VCaP (cell line): ENCODE results near the gene RIPK1.
"Not testable (repeated sequence)": the region's sequence is repeated elsewhere in the genome, so short reads cannot be mapped to it uniquely, and the experiment has no call there.

Source experiments
- H3K27ac ChIP-seq: fragments of 450-650 bp; 2 replicates; pipeline ENCODE4 v1.5.1; 2017
- TF ChIP-seq, protein P1 (sequence below): fragments of 450-650 bp; conservative IDR thresholded peaks from 2 replicates; pipeline ENCODE4 v1.5.1; 2017; ENCODE audit warnings: mild to moderate bottlenecking, moderate library complexity

Gene RIPK1

DNA sequence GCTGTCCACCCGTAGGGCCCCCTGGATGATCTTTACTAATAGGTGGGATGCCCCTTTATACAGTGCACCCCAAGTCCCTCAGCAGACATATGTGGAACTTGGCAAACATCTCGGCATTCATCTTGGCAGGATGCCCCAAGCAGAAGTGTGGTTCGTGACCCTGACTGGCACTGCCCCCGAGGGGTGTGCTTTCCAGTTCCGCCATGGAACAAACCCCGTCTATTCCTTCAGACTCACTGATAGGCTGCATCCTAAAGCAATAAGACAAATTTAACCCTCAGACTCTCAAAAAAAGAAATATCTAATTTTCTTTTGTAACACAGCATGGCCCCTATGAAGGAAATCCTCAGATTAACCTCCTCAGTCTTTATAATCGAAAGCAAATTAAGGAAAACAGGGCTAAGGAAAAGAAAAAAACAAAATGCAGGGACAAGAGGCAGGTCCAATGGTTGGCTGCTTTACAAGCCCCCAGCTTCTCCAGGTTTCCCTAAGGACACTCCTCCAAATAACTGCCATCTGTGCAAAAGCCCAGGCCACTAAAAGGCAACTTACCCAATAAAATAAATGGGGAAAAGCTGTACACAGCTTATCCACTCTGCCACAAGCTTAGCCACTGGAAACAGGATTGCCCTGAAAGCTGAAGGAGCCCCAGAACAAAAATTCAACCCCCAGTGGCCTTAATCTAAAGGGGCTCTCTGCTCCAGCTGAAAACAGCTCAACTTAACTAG lies 30.5 kb upstream of the RIPK1 start:
- TF ChIP-seq, protein P1, sequence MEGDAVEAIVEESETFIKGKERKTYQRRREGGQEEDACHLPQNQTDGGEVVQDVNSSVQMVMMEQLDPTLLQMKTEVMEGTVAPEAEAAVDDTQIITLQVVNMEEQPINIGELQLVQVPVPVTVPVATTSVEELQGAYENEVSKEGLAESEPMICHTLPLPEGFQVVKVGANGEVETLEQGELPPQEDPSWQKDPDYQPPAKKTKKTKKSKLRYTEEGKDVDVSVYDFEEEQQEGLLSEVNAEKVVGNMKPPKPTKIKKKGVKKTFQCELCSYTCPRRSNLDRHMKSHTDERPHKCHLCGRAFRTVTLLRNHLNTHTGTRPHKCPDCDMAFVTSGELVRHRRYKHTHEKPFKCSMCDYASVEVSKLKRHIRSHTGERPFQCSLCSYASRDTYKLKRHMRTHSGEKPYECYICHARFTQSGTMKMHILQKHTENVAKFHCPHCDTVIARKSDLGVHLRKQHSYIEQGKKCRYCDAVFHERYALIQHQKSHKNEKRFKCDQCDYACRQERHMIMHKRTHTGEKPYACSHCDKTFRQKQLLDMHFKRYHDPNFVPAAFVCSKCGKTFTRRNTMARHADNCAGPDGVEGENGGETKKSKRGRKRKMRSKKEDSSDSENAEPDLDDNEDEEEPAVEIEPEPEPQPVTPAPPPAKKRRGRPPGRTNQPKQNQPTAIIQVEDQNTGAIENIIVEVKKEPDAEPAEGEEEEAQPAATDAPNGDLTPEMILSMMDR: no peak

DNA sequence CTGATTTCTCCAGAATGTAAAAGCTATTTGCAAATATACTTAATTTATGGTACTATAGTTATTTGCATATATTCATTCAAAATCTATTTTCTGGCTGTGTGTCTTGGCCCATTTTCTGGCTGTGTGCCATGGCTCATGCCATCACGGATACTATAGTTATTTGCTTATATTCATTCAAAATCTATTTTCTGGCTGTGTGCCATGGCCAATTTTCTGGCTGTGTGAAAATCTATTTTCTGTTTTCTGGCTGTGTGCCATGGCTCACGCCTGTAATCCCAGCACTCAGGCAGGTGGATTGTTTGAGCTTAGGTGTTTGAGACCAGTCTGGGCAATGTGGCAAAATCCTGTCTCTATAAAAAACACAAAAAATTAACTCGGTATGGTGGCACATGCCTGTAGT lies 28.9 kb upstream of the RIPK1 start:
- TF ChIP-seq, protein P1: no peak
- H3K27ac ChIP-seq: no peak overlapping the region

More for the DNA sequence above, 30.5 kb upstream of the RIPK1 start:
- no peak overlapping the region for H3K27ac ChIP-seq

DNA sequence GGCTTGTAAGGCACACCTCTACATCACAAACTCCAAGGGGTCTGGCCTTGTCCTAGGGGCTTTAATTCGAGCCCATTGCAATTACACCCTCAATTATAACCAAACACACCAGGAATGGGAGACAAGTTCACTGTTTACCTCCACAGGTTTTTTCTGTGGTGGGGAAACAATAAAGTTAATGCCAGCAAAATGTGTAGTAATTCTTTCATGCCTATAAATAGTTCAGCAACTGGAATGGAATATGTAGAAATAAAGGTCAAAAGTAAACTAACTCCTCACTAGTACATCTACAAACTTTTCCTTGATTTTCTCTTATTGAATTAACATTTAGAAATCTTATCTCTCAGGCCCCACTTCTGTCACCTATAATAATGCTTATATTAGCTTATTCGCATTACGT lies 27.1 kb upstream of the RIPK1 start:
- H3K27ac ChIP-seq: no peak overlapping the region
- TF ChIP-seq, protein P1: no peak

DNA sequence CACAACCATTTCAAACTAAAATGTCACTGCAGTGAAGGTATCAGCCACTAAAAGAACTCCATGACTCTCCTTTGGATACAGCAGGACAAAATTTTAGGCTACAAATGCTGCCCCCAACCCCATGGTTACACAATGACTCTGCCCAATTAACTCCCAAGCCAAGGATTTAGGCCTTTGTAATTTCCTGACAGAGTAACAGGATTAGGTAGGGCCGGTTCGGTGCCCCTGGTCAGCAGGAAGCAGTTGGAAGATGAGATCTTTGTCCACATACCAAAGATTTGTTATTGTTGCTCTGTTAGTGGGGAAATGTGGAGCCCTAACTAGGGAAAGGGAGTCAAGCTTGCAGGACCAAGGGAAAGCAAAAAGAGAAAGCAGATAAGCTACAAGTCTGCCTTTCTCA lies 26.7 kb upstream of the RIPK1 start:
- TF ChIP-seq, protein P1: no peak

DNA sequence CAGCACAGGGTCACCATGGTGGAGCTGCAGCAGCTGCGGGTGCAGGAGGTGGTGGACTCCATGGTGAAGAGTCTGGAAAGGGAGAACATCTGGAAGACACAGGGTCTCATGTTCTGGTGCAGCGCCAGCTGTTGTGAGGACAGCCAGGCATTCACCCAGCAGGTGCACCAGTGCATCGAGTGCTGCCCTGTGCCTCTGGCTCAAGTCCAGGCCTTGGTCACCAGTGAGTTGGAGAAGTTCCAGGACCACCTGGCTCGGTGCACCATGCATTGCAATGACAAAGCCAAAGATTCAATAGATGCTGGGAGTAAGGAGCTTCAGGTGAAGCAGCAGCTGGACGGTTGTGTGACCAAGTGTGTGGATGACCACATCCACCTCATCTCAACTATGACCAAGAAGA lies 22.9 kb upstream of the RIPK1 start:
- TF ChIP-seq, protein P1: no peak

More for the DNA sequence above, 26.7 kb upstream of the RIPK1 start:
- H3K27ac ChIP-seq: no peak overlapping the region

DNA sequence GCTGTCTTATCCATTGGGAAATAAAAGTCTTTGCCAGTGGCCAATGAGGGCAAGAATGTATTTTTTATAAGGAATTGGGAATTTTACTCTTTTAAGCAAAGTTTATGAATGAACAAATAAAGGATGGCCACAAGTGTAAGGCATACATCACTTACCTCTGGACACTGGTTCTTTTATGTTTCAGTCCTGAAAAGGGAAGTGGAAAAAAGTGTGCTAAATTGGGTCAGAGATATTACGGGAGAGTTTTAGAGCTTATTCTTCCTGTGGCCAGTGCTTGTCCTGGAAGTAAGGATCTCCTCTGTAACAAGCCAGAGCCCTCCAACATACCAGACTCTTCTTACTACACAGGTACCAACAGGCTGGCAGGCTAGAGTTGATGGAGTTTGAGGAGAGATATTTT lies 22.5 kb upstream of the RIPK1 start:
- no peak overlapping the region for H3K27ac ChIP-seq
- TF ChIP-seq, protein P1: no peak

More for the DNA sequence above, 22.9 kb upstream of the RIPK1 start:
- no peak overlapping the region for H3K27ac ChIP-seq

DNA sequence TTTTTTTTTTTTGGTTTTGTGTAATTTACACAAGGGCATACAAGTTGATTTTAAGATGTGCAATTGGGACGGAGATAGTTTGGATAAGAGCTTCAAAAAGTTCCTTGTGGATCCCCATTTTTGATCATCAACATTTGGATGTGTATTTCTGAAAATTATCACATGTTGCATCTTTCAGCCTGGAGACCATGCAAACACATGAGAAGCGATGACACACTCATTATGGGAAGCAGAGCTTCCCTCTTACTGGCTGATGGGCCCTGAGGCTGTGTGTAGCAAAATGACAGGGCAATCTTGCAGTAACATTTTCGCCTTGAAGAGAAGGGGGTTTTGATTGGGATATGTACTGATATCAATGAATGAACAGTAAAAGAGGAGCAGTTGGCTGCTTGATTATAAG lies 22.0 kb upstream of the RIPK1 start:
- TF ChIP-seq, protein P1: no peak
- H3K27ac ChIP-seq: no peak overlapping the region

DNA sequence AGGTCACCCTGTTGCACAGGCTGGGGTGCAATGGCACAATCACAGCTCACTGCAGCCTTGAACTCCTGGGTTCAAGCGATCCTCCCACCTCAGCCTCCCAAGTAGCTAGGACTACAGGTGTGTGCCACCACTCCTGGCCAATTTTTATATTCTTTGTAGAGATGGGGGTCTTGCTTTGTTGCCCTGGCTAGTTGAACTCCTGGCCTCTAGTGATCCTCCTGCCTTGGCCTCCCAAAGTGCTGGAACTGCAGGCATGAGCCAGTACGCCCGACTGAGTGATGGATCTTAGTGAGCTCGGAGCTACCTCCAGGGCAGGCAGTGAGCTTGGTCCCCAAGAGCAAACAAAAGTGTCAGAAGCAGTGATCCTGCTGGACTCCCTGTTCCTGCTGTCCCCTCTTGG lies 20.3 kb upstream of the RIPK1 start:
- H3K27ac ChIP-seq: not testable (repeated sequence)
